GM18870 (cell line): ENCODE results near the gene P2RY2.
"Not testable (repeated sequence)": the region's sequence is repeated elsewhere in the genome, so short reads cannot be mapped to it uniquely, and the experiment has no call there.

Experiments used
- ATAC-seq: cut with Tn5 transposase; IDR thresholded peaks from one replicate; pipeline ENCODE4 v1.9.1; 2021; ENCODE audit warnings: moderate library complexity; ENCODE audit not compliant: unreplicated experiment

Gene P2RY2

DNA sequence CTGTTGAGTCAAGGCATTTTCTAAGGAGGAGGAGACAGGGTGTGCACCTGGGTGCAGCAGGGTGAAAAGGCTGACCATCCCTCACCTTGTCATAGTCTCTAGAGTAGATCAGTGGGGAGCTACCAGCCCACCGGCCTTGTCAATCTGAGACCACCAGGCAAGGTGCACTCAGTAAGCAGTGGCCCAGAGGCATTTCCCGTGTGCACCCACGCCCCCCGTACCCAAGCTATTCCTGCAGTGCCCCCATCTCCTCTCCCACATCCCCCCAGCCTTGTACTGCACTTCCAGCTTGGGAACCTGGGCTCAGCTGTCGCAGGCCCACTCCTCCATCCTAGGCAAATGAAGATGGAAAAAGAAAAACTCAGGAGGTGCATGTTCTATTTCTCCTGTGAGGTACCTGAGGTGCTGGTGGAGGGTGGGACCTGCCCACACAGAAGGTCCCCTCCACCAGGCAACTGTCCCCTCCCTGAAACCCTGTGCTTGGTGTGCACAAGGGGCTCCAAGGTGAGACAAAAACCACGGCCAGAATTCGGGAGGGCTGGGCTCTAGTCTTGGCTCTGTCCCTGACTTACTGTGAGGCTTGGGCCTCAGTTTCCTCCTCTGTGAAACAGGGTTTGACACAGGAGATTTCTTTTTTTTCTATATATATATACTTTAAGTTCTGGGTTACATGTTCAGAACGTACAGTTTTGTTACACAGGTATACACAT, 8.4 kb downstream of the P2RY2 start:
- ATAC-seq = no peak

DNA sequence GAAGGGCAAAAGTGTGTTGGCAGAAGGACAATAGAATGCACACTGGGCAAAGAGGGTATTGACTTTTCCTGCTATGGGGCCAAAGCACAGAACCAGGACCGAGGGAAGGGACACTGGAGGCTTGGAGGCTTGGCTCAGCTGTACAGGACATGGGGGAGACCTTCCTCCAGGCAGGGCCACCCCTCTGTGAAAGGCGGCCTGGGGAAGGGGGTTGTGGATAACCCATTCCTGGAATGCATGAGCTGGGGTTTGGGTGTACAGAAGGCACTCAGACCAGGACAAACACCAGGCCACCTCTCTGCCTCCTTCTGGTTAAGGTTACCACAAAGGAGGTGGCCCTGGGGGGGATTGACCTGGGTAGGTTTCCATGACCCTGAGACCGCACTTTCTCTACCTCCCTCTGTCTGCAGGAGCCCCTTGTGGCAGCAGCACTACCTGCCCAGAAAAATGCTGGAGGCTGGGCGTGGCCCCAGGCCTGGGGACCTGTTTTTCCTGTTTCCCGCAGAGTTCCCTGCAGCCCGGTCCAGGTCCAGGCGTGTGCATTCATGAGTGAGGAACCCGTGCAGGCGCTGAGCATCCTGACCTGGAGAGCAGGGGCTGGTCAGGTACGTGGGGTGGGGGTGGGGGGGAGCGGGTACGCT, 9.6 kb downstream of the P2RY2 start:
- ATAC-seq = no peak

DNA sequence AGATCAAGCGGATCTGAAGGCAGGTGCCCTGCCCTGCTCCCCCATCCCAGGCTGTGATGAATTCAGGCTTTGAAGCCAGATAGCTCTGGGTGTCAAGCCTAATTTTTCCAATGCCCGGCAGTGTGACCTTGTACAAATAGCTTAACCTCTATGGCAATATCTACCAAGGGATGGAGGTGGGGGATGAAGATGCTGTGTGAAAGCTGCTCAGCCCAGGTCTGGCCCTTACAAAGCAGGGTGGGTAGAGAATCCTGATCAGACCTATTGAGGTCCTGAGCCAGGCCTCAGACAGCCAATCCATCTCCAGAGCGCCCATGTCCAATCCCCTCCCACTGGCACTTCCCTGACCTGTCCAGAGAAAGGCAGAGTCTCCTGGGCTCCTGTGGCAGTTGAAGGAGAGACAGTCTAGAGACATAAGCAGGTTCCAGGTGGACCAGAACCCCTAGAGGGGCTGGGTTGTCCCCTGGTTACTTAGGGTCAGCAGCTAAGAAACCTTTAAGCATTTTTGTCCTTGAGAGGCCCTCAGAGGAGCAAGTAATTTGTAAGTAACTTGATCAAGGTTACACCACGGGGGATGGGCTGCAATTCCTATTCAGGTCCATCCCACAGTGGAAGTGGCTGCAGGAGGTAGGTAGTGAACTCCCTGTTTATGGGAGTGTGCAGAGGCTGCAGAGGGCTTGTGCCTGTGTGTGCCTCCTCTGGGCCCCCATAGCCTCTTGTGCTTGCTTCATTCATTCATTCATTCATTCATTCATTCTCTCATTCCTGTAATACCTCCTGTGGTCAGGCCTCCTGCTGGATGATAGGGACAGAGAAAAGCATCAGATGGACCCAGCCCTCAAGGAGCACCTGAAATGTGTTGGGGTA, 10.4 kb downstream of the P2RY2 start:
- no peak for ATAC-seq

DNA sequence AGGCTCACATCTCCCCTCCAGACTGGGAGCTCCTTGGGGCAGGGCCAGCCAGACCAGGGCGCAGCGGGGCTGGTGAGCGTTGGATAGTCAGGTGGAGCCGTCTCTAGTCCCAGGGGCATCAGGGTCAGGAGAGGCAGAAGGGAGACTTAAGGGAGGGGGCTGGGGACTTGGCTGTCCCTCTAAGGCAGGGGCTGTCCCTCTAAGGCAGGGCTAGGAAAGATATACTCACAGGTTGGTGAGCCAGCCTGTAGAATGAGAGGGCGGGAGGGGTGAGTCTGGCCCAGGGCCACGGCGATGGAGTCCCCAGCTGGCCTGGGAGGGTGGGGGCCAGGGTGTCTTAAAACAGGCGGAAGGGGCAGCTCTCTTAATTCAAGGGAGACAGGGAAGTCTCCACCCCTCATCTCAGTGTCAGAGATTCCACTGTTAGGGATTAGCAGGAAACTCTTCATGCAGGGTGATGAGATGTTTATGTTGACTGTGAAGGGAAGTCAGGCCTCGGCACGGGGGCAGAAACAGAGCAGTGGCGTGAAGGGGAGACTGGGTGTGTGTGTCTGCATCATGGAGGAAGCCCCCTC, 11.3 kb downstream of the P2RY2 start:
- no peak for ATAC-seq

DNA sequence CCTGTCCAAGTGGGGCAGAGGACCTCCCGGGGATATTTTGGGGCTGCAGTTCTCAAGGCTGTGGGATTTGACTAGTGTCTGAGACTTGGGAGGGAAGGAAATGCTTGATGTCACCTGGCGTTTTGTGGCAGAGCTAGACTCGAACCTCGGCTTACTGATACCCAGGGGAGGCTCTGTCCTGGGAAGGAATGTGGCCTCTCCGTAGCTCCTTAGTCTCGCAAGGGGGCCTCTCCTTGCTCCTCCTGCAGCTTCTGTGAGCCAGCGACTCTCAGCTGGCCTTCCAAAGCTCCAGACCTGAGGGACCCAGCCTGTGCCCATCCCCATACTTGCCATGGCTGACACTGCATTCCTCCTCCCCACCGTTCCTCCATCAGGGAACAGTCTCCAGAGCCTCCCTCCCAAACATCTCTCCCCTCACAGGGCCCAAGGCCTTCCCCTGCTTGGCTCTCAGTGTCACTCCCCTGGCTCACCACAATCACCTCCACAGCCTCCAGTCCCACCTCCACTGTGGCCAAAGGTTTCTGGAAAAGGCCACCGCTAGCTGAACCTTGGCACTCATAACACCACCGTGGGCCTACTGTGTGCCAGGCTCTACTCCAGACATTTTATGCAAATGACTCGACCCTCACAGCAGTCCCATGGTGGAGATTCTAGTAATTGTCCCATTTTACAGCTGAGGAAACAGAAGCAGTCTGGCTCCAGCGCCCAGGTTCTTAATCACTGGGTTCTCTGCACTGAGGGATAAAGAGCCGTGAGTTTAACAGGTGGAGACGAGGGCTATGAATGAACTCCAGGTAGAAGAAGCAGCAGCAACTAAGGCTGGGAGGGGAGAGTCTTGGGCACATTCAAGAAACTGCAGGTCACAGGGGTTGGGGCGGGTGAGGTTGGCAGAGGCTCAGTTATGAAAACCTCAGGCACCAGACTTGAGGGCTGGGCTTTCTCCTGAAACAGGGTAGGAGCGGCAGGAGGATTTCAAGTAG, 12.1 kb downstream of the P2RY2 start:
- no peak for ATAC-seq

DNA sequence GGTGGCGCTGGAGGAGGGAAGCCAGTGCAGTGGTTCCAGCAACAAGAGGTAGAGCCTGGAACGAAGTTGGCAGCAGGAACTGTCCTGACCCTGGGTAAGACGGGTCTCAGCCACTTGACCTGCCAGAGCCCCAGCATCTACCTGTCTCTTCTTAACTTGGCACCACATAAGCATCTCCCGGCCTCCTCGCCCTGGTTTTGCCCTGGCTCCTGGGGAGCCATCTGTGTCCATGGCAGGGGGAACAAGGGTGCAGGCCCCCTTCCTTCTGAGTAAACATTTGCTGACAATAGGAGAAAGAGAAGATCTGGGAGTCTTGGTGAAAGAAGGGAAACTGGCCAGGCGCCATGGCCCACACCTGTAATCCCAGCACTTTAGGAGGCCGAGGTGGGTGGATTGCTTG, 12.8 kb downstream of the P2RY2 start:
- no peak for ATAC-seq

DNA sequence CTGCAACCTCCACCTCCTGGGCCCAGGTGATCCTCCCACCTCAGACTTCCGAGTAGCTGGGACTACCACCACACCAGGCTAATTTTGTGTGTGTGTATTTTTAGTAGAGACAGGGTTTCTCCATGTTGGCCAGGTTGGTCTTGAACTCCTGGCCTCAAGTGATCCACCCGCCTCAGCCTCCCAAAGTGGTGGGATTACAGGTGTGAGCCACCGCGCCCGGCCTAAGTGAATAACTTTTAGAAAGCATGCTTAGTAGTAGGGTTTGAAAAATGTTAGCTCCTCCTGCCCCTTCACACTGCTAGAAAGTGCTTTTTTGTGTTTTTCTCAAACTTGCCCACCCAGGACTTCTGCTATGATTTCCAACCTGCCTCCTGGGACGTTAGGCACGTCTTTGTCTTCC, 14.4 kb downstream of the P2RY2 start:
- ATAC-seq = not testable (repeated sequence)

DNA sequence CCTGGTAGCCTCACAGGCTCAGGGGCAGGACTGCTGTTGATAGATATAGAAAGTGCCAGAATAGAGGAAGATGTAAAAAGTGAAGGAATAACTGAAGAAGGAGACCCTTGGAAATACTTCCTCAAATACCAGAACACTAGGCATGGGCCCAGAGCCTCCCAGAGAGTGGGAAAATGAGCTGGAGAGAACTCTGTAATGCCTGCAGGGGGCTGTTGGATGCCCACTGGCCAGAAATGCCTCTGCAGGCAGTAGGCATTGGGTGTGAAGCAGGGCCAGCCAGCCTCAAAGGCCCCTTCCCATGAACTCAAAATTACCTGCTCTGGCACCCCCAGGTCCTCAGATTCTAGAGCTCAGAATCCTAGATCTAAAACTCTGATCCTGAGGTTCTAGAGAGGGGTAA, 15.1 kb downstream of the P2RY2 start:
- ATAC-seq = no peak

DNA sequence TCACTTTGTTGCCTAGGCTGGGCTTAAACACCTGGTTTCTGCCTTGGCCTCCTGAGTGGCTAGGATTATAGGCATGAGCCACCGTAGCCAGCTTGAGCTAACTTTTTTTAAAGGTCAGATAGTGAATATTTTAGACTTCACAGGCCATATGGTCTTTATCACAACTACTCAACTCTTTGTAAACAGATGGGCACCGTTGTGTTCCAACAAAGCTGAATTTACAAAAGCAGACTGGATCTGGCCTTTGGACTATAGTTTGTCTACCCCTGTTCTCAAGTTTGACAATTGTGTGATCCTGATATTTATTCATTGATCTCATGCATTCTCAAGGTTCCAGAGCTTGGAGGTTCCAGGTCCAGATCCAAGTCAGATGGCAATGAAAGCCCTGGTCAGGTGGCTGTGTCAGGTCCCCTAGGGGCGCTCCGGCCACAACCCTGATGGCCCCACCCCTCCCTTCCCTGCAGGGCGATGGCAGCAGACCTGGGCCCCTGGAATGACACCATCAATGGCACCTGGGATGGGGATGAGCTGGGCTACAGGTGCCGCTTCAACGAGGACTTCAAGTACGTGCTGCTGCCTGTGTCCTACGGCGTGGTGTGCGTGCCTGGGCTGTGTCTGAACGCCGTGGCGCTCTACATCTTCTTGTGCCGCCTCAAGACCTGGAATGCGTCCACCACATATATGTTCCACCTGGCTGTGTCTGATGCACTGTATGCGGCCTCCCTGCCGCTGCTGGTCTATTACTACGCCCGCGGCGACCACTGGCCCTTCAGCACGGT, 15.8 kb downstream of the P2RY2 start:
- no peak for ATAC-seq

DNA sequence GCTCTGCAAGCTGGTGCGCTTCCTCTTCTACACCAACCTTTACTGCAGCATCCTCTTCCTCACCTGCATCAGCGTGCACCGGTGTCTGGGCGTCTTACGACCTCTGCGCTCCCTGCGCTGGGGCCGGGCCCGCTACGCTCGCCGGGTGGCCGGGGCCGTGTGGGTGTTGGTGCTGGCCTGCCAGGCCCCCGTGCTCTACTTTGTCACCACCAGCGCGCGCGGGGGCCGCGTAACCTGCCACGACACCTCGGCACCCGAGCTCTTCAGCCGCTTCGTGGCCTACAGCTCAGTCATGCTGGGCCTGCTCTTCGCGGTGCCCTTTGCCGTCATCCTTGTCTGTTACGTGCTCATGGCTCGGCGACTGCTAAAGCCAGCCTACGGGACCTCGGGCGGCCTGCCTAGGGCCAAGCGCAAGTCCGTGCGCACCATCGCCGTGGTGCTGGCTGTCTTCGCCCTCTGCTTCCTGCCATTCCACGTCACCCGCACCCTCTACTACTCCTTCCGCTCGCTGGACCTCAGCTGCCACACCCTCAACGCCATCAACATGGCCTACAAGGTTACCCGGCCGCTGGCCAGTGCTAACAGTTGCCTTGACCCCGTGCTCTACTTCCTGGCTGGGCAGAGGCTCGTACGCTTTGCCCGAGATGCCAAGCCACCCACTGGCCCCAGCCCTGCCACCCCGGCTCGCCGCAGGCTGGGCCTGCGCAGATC, 16.5 kb downstream of the P2RY2 start:
- ATAC-seq = no peak

DNA sequence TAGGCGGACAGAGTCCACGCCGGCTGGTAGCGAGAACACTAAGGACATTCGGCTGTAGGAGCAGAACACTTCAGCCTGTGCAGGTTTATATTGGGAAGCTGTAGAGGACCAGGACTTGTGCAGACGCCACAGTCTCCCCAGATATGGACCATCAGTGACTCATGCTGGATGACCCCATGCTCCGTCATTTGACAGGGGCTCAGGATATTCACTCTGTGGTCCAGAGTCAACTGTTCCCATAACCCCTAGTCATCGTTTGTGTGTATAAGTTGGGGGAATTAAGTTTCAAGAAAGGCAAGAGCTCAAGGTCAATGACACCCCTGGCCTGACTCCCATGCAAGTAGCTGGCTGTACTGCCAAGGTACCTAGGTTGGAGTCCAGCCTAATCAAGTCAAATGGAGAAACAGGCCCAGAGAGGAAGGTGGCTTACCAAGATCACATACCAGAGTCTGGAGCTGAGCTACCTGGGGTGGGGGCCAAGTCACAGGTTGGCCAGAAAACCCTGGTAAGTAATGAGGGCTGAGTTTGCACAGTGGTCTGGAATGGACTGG, 17.2 kb downstream of the P2RY2 start:
- no peak for ATAC-seq

DNA sequence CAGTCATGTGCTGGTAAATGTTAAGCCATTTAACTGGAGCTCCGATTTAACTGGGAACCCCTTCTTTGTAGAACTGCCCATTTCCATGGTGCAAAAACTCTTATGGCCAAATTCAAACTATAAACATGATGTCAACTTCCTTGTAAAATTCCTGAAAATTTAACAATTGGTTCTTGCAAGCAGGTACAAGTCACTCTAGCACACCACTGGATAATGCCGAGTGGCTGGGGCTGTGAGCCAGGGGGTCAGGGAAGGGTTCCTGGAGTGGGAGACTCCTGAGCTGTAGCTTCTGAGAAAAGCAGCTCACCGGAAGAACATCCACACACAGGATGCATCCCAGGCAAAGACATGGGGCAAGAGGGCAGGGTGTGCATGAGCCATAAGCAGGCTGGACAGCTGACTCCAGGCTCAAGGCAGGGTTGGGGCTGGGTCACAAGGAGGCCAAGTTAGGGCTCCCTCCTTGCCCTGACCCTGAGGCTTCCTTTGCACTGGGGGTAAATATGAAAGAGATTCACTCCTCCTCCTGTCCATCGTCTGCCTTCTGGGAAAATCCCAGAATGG, 18.2 kb downstream of the P2RY2 start:
- ATAC-seq = no peak

DNA sequence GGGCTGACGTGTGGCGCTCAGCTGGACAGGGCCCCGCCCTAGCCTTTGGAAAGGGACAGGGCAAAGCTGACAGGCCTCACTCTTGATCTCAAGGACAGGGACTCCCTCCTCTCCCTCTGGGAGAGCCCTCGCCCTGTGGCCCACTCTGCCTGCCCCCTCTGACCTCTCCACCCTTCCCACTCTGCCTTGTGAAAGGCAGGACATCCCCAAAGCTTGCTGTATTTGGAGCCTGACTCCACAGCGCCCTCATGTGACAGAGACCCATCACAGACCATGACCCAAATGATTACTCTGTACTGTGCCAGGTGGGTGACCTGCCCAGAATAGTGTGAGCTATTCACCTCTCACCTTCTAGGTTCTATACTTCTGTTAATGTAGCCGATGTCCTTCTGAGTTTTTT, 18.8 kb downstream of the P2RY2 start:
- no peak for ATAC-seq

DNA sequence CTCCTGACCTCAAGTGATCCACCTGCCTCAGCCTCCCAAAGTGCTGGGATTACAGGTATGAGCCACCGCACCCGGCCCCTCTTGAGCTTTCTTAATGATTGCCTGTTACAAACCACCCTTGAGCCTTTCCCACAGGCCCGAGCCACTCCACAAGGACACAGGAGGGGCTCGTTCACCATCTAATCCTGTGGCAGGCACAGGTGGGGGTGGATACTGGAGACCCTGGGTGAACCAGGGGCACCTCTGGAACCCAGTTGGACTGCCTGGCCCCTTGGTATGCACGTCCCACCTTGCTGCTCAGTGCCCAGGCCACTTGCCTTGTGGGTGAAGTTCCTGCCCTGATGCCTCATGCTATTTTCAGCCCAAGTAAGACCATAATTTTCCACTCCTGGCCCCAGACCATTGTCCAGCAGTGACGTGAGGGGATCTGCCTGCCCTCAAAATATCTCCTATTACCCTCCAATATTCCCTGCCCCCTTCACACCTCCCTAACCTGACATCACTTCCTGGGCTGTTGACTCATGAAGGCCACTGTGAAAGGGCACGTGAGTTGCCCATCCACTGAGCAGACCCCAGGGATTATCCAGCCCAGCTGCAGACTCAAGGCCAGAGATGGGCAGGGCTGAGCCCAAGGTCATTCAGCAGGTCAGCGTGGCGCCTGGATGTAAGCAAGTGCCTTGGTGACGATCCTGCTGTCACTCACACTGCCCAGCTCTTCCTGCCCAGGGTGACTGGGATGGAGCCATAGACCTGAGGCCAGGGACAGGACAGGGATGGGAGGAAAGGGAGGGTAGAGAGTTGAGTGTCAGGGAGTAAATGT, 19.6 kb downstream of the P2RY2 start:
- no peak for ATAC-seq

DNA sequence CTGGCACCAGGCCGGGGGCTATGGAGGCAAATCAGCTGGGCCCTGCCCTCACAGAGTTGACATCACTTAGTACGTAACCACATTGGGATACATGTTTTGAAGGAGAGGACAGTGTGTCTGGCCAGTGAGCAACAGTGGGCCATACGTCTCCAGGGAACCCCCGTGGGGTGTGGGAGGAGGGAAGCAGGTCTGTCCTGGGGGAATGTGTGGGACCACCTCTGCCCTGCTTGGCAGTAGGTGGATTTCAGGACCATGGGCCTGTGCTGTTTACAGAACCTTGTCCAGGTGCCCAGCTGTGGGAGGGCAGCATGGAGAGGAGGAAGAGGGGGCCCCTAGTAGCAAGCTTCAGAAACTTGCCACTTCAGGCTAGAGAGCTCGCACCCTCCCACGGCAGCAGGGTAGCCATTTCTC, 21.0 kb downstream of the P2RY2 start:
- no peak for ATAC-seq

DNA sequence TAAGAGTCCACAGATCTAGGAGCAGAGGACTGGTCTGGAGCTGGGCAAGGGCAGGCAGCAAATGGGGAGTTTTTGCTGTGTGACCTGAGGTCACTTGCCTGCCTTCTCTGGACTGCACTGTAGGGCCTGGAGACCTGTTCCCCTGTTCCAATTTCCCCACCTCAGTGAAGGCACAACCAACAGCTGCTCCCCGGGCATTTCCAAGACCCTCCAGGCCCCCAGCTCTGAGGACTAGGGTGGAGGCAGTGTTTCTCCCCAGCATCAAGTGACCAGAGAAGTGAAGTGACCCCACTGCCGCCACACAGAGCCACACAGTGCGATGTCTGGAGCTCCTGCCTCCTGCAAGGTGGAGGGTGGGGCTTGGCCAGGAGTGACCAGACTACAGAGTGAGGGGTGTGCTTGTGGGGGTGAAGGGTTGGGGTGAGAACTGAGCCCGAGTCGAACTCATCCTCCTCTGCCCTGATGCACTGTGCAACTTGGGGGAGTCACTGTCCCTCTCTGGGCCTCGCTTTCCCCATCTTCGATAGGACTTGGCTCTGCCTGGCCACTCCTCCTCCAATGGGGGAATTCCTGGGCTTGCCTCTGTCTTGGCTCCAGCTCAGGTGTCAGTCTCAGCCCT, 21.6 kb downstream of the P2RY2 start:
- no peak for ATAC-seq

DNA sequence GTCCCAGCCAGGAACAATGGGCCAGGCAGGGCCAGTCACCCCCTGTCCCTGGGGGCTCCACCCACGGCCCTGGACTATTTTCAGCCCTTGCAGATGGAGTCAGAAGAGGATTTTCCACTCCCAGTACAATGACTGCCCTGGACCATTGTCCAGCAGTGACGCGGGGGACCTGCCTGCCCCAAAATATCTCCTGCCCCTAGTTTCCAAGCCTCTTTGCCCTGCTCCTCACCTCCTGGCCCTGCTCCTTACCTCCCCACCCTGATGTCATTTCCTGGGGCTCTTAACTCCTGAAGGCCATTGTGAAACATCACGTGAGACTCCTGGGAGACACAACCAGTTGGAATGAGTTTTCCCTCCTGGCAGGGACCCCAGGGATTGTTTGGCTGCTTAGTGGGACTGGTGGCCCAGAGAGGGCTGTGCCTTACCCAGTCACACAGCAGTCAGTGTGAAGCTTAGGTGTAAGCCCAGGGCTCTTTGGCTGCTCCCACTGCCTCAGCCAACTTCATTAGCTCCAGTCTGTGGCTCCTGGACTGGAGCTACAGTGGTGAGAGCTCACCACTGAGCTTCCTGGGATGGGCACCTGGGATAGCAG, 22.2 kb downstream of the P2RY2 start:
- no peak for ATAC-seq
